ENCODE results near the gene GPER1. TPM values are rescaled to one million over a fixed set of nuclear protein-coding genes. Genes with fewer than 3 reads are reported as not detected.
"Not testable (repeated sequence)": the region's sequence is repeated elsewhere in the genome, so short reads cannot be mapped to it uniquely, and the experiment has no call there.

Gene GPER1
- polyA plus RNA-seq, 1 donor (not counting 4 experiments of a cell fraction or from before 2014, with no cell fraction given) = 0.05 TPM

GRCh38 chr7:1142051-1142635 lies 54.2 kb downstream of the GPER1 start:
- H3K4me3 ChIP-seq (ENCODE audit: control insufficient read depth in 2 of 3, extremely low read depth in 1 of 3, insufficient read depth in 2 of 3, low read depth in 1 of 3, low read length in 3 of 3) = no peak overlapping the region
- no peaks in the 10 kb centered on the region for H3K9me1 ChIP-seq (ENCODE audit: control insufficient read depth, extremely low read depth, insufficient read depth, low read length)
- H3K27me3 ChIP-seq (ENCODE audit: control insufficient read depth, extremely low read depth, insufficient read depth, low read length) = no peaks in the 10 kb centered on the region
- H3K79me2 ChIP-seq (ENCODE audit: control insufficient read depth, insufficient read depth, low read length) = peaks cover 7% of the 10 kb centered on the region
- no peaks in the 10 kb centered on the region for H4K20me1 ChIP-seq (ENCODE audit: control insufficient read depth, extremely low read depth, insufficient read depth, low read length)
- H3K9ac ChIP-seq (ENCODE audit: control insufficient read depth, extremely low read depth, insufficient read depth, low read length) = no peak overlapping the region
- H3K27ac ChIP-seq (ENCODE audit: control insufficient read depth, insufficient read depth, low read length) = no peak overlapping the region
- FAIRE-seq (no peak), DNase-seq (ENCODE audit: low read depth, low spot score) (no peak)
- H2AFZ ChIP-seq (ENCODE audit: control insufficient read depth, low read length) = no peak overlapping the region
- no peaks in the 10 kb centered on the region for H3K9me3 ChIP-seq (ENCODE audit: control insufficient read depth, low read depth, low read length)
- dilution Hi-C loops (cut with MboI; ENCODE audit: extremely low pct_ligation_motif_present, low sequenced_read_pairs) = no loop called here
- H3K36me3 ChIP-seq (ENCODE audit: control insufficient read depth in 2 of 2, extremely low read depth in 1 of 2, insufficient read depth in 2 of 2, low read length in 2 of 2) = no peaks in the 10 kb centered on the region
- H3K4me2 ChIP-seq (ENCODE audit: control insufficient read depth, extremely low read depth, insufficient read depth, low read depth, low read length) = no peak overlapping the region
- TF ChIP-seq CTCF (optimal IDR thresholded peaks at IDR 0.05 in 1 of 3, IDR thresholded peaks at IDR 0.05 in 1 of 3, conservative IDR thresholded peaks at IDR 0.05 in 1 of 3; ENCODE audit: extremely low read depth in 1 of 3, insufficient read depth in 2 of 3, low read length in 3 of 3) = no peak
- TF ChIP-seq EZH2 (IDR thresholded peaks at IDR 0.05; ENCODE audit: low read length) = no peak
- H3K4me1 ChIP-seq (ENCODE audit: control insufficient read depth, extremely low read depth, insufficient read depth, low read length) = peaks cover 3% of the 10 kb centered on the region

- H3K9ac ChIP-seq (ENCODE audit: control insufficient read depth, extremely low read depth, insufficient read depth, low read length); H3K36me3 ChIP-seq (ENCODE audit: control insufficient read depth in 2 of 2, extremely low read depth in 1 of 2, insufficient read depth in 2 of 2, low read length in 2 of 2); H3K27ac ChIP-seq (ENCODE audit: control insufficient read depth, insufficient read depth, low read length); H4K20me1 ChIP-seq (ENCODE audit: control insufficient read depth, extremely low read depth, insufficient read depth, low read length); DNase-seq (ENCODE audit: low read depth, low spot score); H3K79me2 ChIP-seq (ENCODE audit: control insufficient read depth, insufficient read depth, low read length); H3K9me3 ChIP-seq (ENCODE audit: control insufficient read depth, low read depth, low read length); H3K9me1 ChIP-seq (ENCODE audit: control insufficient read depth, extremely low read depth, insufficient read depth, low read length); H2AFZ ChIP-seq (ENCODE audit: control insufficient read depth, low read length); H3K27me3 ChIP-seq (ENCODE audit: control insufficient read depth, extremely low read depth, insufficient read depth, low read length); H3K4me2 ChIP-seq (ENCODE audit: control insufficient read depth, extremely low read depth, insufficient read depth, low read depth, low read length); H3K4me1 ChIP-seq (ENCODE audit: control insufficient read depth, extremely low read depth, insufficient read depth, low read length); H3K4me3 ChIP-seq (ENCODE audit: control insufficient read depth in 2 of 3, extremely low read depth in 1 of 3, insufficient read depth in 2 of 3, low read depth in 1 of 3, low read length in 3 of 3); dilution Hi-C loops (cut with MboI; ENCODE audit: extremely low pct_ligation_motif_present, low sequenced_read_pairs); FAIRE-seq: not testable (repeated sequence)
Measured at GRCh38 chr7:1143031-1143430, 55.1 kb downstream of the GPER1 start.

Other genes with a start within 250 kb of the GPER1 start
- 21.1 to 32.0 TPM (median 22.9 TPM) in 3 replicates for gene GET4, start 211.6 kb upstream of the GPER1 start, polyA plus RNA-seq
- gene ADAP1, start 133.4 kb upstream of the GPER1 start, polyA plus RNA-seq = 4.3 to 6.2 TPM (median 5.5 TPM) in 3 replicates
- 4.7 to 6.3 TPM (median 6.2 TPM) in 3 replicates for gene COX19, start 112.6 kb upstream of the GPER1 start, polyA plus RNA-seq
- gene CYP2W1, start 104.9 kb upstream of the GPER1 start, polyA plus RNA-seq = 0.05 to 0.58 TPM (median 0.09 TPM) in 3 replicates
- 0.13 to 0.24 TPM (median 0.15 TPM) in 3 replicates for gene GPR146, start 43.6 kb upstream of the GPER1 start, polyA plus RNA-seq
- gene ZFAND2A, start 72.1 kb downstream of the GPER1 start, polyA plus RNA-seq = 25.5 to 31.1 TPM (median 27.5 TPM) in 3 replicates
- gene UNCX, start 144.8 kb downstream of the GPER1 start, polyA plus RNA-seq = not detected in 3 replicates